VCaP (cell line): ENCODE measurements around the gene EML1.

Experiments used
- H3K27ac ChIP-seq: fragments of 450-650 bp; 2 replicates; pipeline ENCODE4 v1.5.1; 2017
- TF ChIP-seq, protein P1 (sequence below): fragments of 450-650 bp; conservative IDR thresholded peaks from 2 replicates; pipeline ENCODE4 v1.5.1; 2017; ENCODE audit warnings: mild to moderate bottlenecking, moderate library complexity

Gene EML1

GRCh38 chr14:99816217-99816616 lies 23.0 kb downstream of the EML1 start:
- no peak overlapping the region for H3K27ac ChIP-seq

DNA sequence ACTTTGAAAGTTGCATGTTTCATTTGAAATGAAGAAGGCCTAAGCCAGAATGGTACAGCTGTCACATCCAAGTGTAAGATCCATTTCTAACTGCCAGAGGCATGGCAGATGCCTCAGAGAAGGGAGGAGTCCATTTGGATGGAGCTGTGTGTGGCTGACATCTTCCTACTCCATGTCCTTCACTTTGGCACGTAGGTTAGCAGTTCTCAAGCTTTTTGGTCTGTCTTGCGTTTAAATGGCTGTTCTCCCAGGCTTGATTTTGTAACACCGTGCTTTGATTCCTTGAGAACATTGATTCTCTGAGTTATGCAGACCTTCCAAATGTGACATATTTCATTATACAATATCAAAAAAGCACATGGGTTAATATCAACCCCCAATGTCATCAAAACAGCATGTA lies 23.4 kb downstream of the EML1 start:
- no peak overlapping the region for H3K27ac ChIP-seq
- TF ChIP-seq, protein P1, sequence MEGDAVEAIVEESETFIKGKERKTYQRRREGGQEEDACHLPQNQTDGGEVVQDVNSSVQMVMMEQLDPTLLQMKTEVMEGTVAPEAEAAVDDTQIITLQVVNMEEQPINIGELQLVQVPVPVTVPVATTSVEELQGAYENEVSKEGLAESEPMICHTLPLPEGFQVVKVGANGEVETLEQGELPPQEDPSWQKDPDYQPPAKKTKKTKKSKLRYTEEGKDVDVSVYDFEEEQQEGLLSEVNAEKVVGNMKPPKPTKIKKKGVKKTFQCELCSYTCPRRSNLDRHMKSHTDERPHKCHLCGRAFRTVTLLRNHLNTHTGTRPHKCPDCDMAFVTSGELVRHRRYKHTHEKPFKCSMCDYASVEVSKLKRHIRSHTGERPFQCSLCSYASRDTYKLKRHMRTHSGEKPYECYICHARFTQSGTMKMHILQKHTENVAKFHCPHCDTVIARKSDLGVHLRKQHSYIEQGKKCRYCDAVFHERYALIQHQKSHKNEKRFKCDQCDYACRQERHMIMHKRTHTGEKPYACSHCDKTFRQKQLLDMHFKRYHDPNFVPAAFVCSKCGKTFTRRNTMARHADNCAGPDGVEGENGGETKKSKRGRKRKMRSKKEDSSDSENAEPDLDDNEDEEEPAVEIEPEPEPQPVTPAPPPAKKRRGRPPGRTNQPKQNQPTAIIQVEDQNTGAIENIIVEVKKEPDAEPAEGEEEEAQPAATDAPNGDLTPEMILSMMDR = no peak

More at GRCh38 chr14:99816217-99816616, 23.0 kb downstream of the EML1 start:
- TF ChIP-seq, protein P1 = no peak

- TF ChIP-seq, protein P1 = no peak
Observed at GRCh38 chr14:99817331-99817730, 24.1 kb downstream of the EML1 start.

GRCh38 chr14:99818503-99819036 lies 25.4 kb downstream of the EML1 start:
- TF ChIP-seq, protein P1 = no peak
- H3K27ac ChIP-seq = no peak overlapping the region

More at GRCh38 chr14:99817331-99817730, 24.1 kb downstream of the EML1 start:
- no peak overlapping the region for H3K27ac ChIP-seq

DNA sequence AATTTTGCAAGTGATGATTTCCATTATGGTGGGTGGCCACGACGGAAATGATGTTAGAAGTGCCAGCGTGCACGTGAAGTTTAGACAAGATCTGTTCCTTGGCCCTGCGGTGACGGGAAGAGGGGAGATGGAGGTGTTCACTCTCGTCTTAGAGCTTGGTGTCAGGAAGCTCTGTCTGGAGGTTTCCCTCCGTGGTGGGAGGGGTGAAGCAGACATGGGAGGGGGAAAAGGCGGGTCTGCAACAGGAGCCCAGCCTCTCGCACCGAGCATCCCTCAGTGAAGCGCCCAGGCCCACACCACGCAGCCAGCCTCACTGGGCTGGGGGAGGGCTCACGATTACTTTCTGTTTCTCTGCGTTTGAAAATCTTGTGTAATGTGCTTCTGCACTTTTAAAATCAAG lies 26.3 kb downstream of the EML1 start:
- no peak overlapping the region for H3K27ac ChIP-seq
- TF ChIP-seq, protein P1 = no peak

GRCh38 chr14:99820702-99821331 lies 27.6 kb downstream of the EML1 start:
- TF ChIP-seq, protein P1 = no peak
- H3K27ac ChIP-seq = no peak overlapping the region

DNA sequence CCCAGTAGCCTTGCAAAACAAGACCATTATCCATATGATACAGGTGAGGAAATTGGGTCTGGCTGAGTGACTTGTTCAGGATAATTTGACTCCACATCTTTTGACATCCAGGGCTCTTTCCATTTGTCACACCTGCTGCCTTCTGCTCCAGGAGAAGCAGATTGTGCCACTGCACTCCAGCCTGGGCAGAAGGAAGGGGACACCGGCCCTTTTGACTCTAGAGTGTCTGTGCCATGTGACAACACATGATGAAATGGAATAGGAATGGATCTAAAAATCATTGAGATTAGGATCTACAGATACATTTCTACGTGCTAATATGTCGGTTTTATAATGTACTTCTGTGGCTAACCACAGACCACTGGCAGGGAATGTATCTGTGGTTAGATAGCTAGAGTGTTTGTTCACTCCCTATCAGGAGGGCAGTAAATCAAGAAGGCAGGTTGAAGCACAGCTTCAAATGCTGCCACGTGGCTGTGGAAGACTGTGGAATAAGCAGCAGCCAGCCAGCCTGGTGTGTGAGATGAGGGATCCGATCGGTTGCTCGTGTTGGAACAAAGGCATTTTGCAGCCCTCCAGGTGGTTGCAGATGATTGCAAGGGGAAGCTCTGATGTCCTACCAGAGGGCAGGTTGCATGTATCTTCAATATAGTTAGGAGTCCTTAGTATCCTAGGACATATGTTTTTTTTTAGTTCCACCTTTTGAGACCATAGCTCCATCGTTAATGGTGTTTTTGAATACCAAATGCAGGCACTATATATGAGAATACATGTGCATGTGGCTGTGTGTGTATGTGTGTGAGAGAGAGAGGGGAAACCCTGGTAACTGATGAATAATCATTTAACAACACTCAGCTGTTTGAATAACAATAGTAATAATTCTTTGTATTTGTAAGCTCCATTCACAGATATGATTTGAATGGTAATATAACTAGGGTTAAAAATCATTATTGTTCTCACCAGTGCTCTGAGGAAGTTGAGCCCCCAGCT lies 28.6 kb downstream of the EML1 start:
- H3K27ac ChIP-seq = no peak overlapping the region
- TF ChIP-seq, protein P1 = no peak
